Activated T-cell treated with anti-CD3 and anti-CD28 coated beads, Interleukin-2, amount 50 U/mL, for 72 hours (primary cell): ENCODE measurements around the gene IQCE. TPM values are rescaled to one million over a fixed set of nuclear protein-coding genes. Genes with fewer than 3 reads are reported as not detected.

Source experiments
- ATAC-seq, 2 donors: fragments of 150-1000 bp; cut with Tn5 transposase; replicated peaks in 1 of 2; 2 replicates each; pipeline ENCODE4 v1.10.0; 2021; ENCODE audit warnings: moderate library complexity in 2 of 2, mild to moderate bottlenecking in 1 of 2
- DNase-seq, 2 donors: peaks; one replicate each; pipeline ENCODE4 v3.0.0; 2021 to 2022; ENCODE audit warnings: mixed read lengths in 1 of 2
- H3K27ac Mint-ChIP-seq: one replicate; pipeline ENCODE4 v1.8.0; 2022; ENCODE audit warnings: mild to moderate bottlenecking, moderate library complexity, mixed read lengths
- H3K27me3 Mint-ChIP-seq: one replicate; pipeline ENCODE4 v1.8.0; 2022; ENCODE audit warnings: low read depth, mixed read lengths
- H3K36me3 Mint-ChIP-seq, 2 donors: one replicate each; pipeline ENCODE4 v1.8.0; 2022; ENCODE audit warnings: mixed read lengths in 2 of 2, mild to moderate bottlenecking in 1 of 2; ENCODE audit not compliant: insufficient read depth in 2 of 2
- H3K4me1 Mint-ChIP-seq: one replicate; pipeline ENCODE4 v1.8.0; 2022; ENCODE audit warnings: low read depth, mixed read lengths
- H3K4me3 Mint-ChIP-seq, 2 donors: one replicate each; pipeline ENCODE4 v1.8.0; 2022; ENCODE audit warnings: mild to moderate bottlenecking in 2 of 2, mixed read lengths in 2 of 2, moderate library complexity in 2 of 2
- H3K9me3 Mint-ChIP-seq, 2 donors: one replicate each; pipeline ENCODE4 v1.8.0; 2022; ENCODE audit warnings: mixed read lengths in 2 of 2
- total RNA-seq, 2 donors: library from RNA; stranded (reverse); gene quantifications; one replicate each; pipeline ENCODE4 v1.2.3, GENCODE V29; 2022

IQCE gene
- total RNA-seq, 2 donors from 2014 or later: 11.8 to 12.2 TPM

DNA sequence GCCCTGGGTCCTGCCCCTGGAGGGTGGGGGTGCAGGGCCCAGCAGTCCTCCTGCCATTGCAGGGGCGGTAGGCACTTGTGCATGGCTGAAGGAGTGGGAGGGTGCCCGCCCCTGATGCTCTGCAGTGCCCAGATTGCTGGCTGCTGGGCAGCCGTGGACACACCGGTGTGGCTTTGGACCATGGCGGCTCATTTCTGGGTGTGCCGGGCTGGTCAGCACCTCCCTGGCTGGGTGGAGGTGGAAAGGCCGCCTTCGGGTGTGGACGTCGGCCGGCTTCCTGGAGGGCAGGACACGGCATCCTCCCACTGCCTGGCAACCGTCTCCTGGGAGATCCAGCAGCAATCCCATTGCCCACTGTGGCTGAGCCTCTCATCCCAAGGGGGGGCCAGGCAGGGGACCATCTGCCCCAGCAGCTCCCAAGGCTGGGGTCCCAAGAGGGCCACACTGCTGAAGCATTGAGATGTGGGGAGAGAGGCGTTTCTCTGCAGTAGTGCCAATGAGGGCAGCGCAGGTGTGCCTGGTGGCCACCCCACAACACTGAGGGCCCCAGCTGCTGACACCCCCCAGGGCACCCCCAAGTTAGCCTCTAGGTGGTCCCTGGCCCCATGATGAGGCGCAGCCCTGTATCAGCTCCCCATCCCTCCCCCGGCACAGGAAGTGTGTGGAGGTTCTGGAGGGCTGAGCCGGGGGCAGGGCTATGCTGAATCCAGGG lies 85.9 kb downstream of the IQCE start:
- ATAC-seq (peak; percentile 56 to 68), DNase-seq (peak in 1 of 2 donors; percentile 17)
- Mint-ChIP-seq H3K9me3 (no peaks in the 10 kb centered on the region), H3K27ac (peak overlapping the region; percentile 83), H3K4me3 (peak overlapping the region; percentile 77 to 80), H3K36me3 (no peaks in the 10 kb centered on the region), H3K27me3 (no peaks in the 10 kb centered on the region), H3K4me1 (peaks cover 17% of the 10 kb centered on the region)

DNA sequence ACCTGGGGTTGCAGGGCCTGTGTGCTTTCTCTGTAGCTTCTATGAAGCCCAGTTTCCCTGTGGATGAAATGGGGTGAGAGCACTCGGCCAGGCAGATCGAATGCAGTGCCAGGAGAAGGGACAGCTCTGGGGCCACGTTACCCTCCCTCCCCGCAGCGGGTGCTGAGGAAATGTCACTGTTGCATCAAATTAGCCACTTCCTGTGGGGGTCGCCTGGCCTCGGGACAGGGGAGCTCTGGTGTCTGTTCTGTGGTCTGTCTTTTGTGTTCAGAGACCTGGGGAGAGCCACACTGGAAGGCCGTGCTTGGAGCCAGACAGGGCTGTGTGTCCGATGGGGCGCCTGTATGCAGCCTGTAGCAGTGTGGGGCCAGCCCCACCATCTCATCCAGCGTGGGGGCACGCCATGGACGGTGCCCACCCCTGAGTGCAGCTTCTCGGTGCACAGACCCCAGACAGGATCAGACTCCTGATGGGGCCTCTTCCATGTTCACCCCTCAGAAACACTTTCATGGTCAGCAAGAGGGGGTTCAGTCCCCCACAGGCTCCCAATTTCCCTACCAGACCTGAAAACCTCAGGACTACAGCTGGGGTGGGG lies 86.6 kb downstream of the IQCE start:
- H3K27ac Mint-ChIP-seq: no peak overlapping the region
- DNase-seq: peak; percentile 48 to 51
- H3K4me3 Mint-ChIP-seq: peak overlapping the region; percentile 77 to 80

GRCh38 chr7:2646336-2646679 lies 87.5 kb downstream of the IQCE start:
- Mint-ChIP-seq H3K4me1 (peaks cover 17% of the 10 kb centered on the region), H3K36me3 (no peaks in the 10 kb centered on the region), H3K27ac (no peak overlapping the region), H3K27me3 (no peaks in the 10 kb centered on the region), H3K4me3 (no peak overlapping the region), H3K9me3 (no peaks in the 10 kb centered on the region)
- ATAC-seq (no peak), DNase-seq (no peak)

More for the DNA sequence above, 86.6 kb downstream of the IQCE start:
- peaks cover 17% of the 10 kb centered on the region for H3K4me1 Mint-ChIP-seq
- H3K36me3 Mint-ChIP-seq: no peaks in the 10 kb centered on the region
- no peaks in the 10 kb centered on the region for H3K27me3 Mint-ChIP-seq
- no peaks in the 10 kb centered on the region for H3K9me3 Mint-ChIP-seq
- ATAC-seq: peak; percentile 68 to 71

DNA sequence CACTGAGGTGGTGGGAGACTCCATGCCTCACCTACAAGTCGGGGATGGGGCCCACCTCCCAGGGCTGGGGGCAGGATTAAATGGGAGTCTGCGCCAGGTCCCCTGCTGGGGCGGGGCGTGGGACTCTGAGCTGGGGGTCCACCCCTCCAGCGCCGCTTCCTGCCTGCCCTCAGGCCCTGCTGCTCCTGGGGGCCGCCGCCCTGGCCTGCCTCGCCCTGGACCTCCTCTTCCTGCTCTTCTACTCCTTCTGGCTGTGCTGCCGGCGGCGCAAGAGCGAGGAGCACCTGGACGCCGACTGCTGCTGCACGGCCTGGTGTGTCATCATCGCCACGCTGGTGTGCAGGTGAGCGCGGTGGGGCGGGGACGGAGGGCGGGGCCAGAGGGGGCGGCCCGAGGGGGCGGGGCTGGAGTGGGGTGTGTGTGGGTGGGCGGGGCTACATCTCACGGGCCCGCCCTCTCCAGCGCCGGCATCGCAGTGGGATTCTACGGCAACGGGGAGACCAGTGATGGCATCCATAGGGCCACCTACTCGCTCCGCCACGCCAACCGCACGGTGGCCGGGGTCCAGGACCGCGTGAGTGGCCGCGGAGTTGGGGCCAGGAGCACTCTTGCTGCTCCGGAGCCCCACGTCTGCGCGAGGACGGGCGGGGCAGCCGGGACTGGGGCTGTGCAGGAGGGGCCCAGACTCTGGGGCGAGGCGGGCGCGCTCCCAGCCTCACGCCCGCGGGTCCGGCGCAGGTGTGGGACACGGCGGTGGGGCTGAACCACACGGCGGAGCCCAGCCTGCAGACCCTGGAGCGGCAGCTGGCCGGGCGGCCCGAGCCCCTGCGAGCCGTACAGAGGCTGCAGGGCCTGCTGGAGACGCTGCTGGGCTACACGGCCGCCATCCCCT lies 88.1 kb downstream of the IQCE start:
- Mint-ChIP-seq H3K4me1 (peaks cover 17% of the 10 kb centered on the region), H3K4me3 (no peak overlapping the region), H3K27me3 (no peaks in the 10 kb centered on the region), H3K9me3 (no peaks in the 10 kb centered on the region), H3K27ac (no peak overlapping the region), H3K36me3 (no peaks in the 10 kb centered on the region)
- ATAC-seq: no peak
- no peak for DNase-seq

DNA sequence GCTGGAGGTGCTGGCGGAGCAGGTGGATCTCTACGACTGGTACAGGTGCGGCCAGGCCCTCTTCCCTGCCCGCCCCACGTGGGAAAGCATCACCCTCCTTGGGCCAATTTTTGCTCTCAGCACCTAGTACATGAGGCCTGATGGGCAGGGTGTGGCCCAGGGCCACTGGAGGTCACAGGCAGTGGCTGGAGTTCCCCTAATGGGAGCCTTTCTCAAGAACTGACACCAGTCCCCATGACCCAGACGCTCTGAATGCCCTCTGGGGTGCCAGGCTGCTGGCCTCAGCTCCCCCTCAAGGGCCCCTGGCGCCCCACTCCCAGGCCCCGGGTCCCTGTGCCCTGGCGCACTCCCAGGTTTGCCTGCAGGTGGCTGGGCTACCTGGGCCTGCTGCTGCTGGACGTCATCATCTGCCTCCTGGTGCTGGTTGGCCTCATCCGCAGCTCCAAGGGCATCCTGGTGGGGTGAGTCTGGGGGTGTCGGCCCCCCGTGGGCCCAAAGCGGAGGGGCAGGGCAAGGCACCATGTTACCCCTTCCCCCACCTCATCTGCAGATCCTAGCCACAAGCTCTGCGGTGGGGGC lies 88.9 kb downstream of the IQCE start:
- no peaks in the 10 kb centered on the region for H3K9me3 Mint-ChIP-seq
- no peak overlapping the region for H3K4me3 Mint-ChIP-seq
- DNase-seq (no peak), ATAC-seq (no peak)
- no peak overlapping the region for H3K27ac Mint-ChIP-seq
- no peaks in the 10 kb centered on the region for H3K36me3 Mint-ChIP-seq
- no peaks in the 10 kb centered on the region for H3K27me3 Mint-ChIP-seq
- H3K4me1 Mint-ChIP-seq: peaks cover 17% of the 10 kb centered on the region

DNA sequence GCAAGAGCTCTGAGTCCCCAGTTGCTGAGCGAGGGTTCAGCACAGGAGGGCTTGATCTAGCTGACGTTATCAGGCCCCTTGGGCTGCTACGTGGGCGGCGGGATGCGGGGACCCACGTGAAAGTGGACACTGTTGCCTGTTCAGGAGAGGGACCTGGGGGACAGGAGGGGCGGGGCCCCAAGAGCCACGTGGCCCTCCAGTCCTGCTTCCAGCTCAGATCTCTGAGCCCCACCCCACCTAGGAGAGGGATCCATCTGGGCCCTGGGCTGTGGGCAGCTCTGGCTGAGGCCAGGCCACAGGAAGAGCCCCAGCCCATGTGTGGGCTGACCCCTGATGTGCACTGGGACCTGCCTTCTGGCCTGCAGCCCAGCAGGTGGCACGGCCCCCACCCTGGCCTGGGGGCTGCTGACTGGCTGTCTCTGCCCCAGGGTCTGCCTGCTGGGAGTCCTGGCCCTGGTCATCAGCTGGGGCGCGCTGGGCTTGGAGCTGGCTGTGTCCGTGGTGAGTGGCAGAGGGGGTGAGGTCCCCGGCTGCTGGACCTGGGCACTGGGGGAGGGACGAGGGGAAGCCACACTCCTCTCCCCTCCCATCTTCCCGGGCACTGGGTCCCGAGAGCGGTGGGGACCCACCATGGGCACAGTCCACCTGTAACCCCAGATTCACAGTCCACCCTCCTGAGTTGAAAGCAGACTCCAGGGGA lies 90.5 kb downstream of the IQCE start:
- no peaks in the 10 kb centered on the region for H3K36me3 Mint-ChIP-seq
- H3K27me3 Mint-ChIP-seq: no peaks in the 10 kb centered on the region
- DNase-seq (no peak), ATAC-seq (no peak)
- no peaks in the 10 kb centered on the region for H3K9me3 Mint-ChIP-seq
- H3K4me3 Mint-ChIP-seq: no peak overlapping the region
- H3K27ac Mint-ChIP-seq: no peak overlapping the region
- H3K4me1 Mint-ChIP-seq: peaks cover 15% of the 10 kb centered on the region

DNA sequence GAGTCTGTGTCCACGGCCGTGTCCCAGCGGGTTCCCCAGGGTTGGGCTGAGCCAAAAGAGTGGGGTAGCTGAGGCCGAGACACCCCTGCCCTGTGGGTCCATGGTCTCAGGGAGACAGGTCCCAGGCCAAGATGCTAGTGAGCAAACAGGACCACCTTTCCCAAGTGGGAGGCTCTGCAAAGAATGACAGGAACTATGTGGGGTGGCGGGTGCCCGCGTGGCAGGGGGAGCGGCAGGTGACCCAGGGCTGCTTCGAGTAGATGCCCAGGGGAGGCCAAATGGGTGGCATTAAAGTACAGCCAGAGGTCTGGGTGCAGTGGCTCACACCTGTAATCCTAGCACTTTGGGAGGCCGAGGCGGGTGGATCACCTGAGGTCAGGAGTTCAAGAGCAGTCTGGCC lies 91.2 kb downstream of the IQCE start:
- H3K9me3 Mint-ChIP-seq: no peaks in the 10 kb centered on the region

DNA sequence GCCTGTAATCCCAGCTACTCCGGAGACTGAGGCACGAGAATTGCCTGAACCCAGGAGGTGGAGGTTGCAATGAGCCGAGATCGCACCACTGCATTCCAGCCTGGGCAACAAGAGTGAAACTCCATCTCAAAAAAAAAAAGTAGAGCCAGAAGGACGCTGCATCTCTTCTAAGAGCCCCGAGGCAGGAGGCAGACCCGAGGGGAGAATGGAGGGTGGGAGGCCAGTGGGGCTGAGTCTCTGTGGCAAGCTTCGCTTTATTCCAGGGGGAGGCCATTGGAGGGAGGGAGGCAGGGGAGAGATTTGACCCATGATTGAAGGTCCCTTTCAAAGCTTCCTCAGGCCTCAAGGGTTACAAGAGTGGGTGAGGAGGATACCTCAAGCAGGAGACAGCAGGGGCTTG lies 91.7 kb downstream of the IQCE start:
- DNase-seq: no peak

More for the DNA sequence above, 91.2 kb downstream of the IQCE start:
- Mint-ChIP-seq H3K27ac (no peak overlapping the region), H3K4me3 (no peak overlapping the region), H3K27me3 (no peaks in the 10 kb centered on the region), H3K36me3 (no peaks in the 10 kb centered on the region), H3K4me1 (peaks cover 8% of the 10 kb centered on the region)
- no peak for DNase-seq
- no peak for ATAC-seq

DNA sequence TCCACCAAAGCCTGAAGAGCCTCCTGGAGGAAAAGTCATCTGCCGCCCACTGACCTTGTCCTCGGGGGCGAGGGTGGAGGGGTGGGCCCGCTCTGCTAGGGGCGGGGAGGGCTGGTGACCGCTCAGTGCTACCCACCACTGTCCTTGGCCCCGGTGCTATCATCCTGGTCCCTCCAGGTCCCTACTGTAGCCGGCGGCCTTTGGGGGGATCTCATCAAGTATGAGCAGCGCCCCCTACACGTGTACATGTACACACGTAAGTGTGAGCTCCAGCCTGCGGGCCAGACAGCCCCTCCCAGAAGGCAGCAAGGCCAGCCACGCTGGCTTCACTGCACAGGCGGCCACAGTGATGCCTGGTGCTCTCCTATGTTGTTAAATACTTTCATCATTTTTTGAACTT lies 92.6 kb downstream of the IQCE start:
- Mint-ChIP-seq H3K27ac (no peak overlapping the region), H3K4me1 (no peaks in the 10 kb centered on the region), H3K27me3 (no peaks in the 10 kb centered on the region), H3K36me3 (no peaks in the 10 kb centered on the region), H3K4me3 (no peak overlapping the region), H3K9me3 (no peaks in the 10 kb centered on the region)
- ATAC-seq: no peak
- DNase-seq: no peak

More for the DNA sequence above, 91.7 kb downstream of the IQCE start:
- ATAC-seq: no peak
- no peak overlapping the region for H3K27ac Mint-ChIP-seq
- H3K36me3 Mint-ChIP-seq: no peaks in the 10 kb centered on the region
- H3K27me3 Mint-ChIP-seq: no peaks in the 10 kb centered on the region
- H3K4me3 Mint-ChIP-seq: no peak overlapping the region
- H3K9me3 Mint-ChIP-seq: no peaks in the 10 kb centered on the region
- peaks cover 3% of the 10 kb centered on the region for H3K4me1 Mint-ChIP-seq

DNA sequence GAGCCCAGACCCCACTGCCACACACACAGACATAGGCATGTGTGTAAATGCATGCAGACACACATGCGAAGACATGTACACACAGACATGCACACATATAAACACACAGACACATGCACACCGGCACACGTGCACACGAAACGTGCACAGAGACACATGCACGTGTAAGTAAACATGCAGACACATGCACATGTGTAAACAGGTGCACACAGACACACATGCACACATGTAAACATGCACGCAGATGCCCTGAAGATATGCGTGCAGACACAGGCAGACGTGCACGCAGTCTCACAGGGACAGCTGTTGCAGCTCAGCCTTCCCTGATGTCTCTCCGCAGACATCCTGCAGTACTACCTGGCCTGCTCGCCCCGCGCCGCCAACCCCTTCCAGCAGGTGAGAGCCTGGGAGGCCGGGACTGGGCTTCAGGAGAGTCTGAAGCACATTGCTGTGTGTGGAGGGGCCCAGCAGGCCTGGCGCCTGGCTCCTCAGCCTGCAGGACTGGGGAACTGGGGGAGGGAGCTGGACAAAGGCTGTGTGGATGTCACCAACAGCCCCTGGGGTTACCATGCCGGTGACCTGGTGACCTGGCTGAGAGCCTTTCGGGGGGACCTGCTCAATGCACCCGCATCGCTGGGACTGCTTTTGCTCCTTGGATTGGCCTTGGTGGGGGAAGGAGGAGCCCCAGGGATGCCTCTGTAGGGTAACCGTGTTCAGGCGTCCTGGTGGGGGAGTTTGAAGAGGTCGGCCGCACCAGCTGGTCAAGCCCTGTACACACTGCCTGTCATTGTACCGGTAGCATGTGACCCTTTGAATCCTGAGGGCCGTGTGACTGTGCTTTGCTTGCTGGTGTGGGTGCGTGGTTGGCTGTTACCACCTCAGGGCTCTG lies 93.3 kb downstream of the IQCE start:
- ATAC-seq (no peak), DNase-seq (no peak)
- Mint-ChIP-seq H3K36me3 (no peaks in the 10 kb centered on the region), H3K4me3 (no peak overlapping the region), H3K27ac (no peak overlapping the region), H3K4me1 (no peaks in the 10 kb centered on the region), H3K9me3 (no peaks in the 10 kb centered on the region), H3K27me3 (no peaks in the 10 kb centered on the region)

DNA sequence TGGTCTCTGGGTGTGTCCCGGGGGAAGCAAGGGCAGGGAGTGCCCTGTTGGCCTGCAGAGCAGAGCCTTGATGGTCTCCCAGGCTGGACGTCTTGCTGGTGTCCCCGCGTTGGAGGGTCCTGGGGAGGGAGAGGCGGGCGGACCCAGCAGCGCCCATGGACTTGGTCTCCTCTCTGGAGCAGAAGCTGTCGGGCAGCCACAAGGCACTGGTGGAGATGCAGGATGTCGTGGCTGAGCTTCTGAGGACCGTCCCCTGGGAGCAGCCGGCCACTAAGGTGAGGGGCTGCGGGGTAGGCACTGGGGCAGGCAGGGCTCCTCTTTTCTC lies 93.9 kb downstream of the IQCE start:
- Mint-ChIP-seq H3K4me1 (no peaks in the 10 kb centered on the region), H3K4me3 (no peak overlapping the region), H3K9me3 (no peaks in the 10 kb centered on the region), H3K36me3 (no peaks in the 10 kb centered on the region), H3K27ac (no peak overlapping the region), H3K27me3 (no peaks in the 10 kb centered on the region)
- DNase-seq: no peak
- ATAC-seq: no peak

DNA sequence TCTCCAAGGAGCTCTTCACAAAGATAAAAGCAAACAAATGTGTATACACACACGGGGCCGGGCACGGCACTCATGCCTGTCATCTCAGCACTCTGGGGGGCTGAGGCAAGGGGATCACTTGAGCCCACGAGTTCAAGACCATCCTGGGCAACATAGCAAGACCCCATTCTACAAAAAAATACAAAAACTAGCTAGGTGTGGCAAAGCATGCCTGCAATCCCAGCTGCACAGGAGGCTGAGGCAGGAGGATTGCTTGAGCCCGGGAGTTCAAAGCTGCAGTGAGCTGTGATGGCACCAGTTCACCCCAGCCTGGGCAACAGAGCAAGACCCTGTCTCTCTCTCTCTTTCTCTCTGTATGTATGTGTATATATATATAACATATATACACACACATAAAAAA lies 95.3 kb downstream of the IQCE start:
- Mint-ChIP-seq H3K4me1 (no peaks in the 10 kb centered on the region), H3K9me3 (no peaks in the 10 kb centered on the region), H3K27ac (no peak overlapping the region), H3K27me3 (no peaks in the 10 kb centered on the region), H3K36me3 (no peaks in the 10 kb centered on the region), H3K4me3 (no peak overlapping the region)
- no peak for ATAC-seq
- no peak for DNase-seq
